Cardiac fibroblast (primary cell): ENCODE measurements around the gene TSPEAR.

Experiments used
- DNase-seq, 2 donors: peaks; one replicate each; pipeline versions ENCODE4 v3.0.0 to v3.0.0-alpha.2; 2010; ENCODE audit warnings: low read depth in 2 of 2
- H3K4me3 ChIP-seq, 2 donors: replicated peaks in 1 of 2; 1 replicate in 1 of 2; 2 replicates in 1 of 2; pipeline ENCODE4 v1.5.1; 2011; ENCODE audit warnings: low read depth in 2 of 2, low read length in 2 of 2, mild to moderate bottlenecking in 2 of 2, moderate library complexity in 1 of 2
- TF ChIP-seq, protein P1 (sequence below): IDR thresholded peaks from one replicate; pipeline ENCODE4 v1.5.1; 2011; ENCODE audit warnings: low read depth, mild to moderate bottlenecking, low read length, inconsistent platforms

The TSPEAR gene

DNA sequence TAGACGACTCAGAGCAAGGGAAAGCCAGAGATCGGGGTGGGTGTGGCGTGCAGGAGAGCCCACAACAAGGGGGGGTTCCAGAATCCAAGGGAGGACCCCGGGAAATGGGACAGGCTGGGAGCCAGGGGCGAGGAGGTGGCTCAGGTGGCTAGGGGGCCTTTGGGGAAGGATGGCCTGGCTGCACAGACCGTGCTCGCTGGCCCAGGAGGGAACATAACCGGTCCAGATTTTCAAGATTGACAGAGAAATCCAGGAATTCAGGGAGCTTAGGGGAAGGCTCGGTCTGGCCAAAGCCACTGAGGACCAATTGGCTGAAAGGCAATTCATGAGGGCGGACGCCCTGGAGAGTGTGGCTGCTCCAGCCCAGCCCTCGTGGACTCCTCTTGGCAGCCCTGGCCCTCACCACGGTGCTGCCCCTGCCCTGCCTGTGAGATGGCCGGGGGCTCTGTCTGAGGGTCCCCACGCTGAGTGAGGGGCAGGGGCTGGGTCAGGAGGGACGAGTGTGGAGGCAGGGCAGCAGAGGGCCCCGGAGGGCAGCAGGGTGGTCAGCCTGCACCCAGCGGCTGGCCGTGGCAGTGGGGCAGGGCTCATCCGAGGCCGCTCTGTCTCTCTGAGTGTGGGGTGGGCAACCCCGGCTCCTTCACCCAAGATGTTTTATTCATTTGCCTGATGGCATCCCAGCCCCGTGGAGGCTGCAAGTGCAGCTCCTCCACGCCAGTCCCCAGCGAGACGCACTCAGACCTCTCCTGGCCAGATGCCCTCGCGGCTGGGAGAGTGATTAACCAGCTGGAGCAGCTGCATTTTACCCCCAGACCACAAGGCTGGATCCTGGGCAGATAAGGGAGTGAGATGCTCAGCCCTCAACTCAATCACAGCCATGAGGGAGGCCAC, 261.7 kb downstream of the TSPEAR start:
- DNase-seq = no peak
- TF ChIP-seq, protein P1, sequence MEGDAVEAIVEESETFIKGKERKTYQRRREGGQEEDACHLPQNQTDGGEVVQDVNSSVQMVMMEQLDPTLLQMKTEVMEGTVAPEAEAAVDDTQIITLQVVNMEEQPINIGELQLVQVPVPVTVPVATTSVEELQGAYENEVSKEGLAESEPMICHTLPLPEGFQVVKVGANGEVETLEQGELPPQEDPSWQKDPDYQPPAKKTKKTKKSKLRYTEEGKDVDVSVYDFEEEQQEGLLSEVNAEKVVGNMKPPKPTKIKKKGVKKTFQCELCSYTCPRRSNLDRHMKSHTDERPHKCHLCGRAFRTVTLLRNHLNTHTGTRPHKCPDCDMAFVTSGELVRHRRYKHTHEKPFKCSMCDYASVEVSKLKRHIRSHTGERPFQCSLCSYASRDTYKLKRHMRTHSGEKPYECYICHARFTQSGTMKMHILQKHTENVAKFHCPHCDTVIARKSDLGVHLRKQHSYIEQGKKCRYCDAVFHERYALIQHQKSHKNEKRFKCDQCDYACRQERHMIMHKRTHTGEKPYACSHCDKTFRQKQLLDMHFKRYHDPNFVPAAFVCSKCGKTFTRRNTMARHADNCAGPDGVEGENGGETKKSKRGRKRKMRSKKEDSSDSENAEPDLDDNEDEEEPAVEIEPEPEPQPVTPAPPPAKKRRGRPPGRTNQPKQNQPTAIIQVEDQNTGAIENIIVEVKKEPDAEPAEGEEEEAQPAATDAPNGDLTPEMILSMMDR = no peak
- no peak overlapping the region for H3K4me3 ChIP-seq

GRCh38 chr21:44448651-44449131, 262.7 kb downstream of the TSPEAR start:
- no peak for DNase-seq
- TF ChIP-seq, protein P1 = no peak
- no peak overlapping the region for H3K4me3 ChIP-seq
